C4-2B (cell line): ENCODE data around the gene SPATA16.

Source experiments
- CTCF ChIP-seq: fragments of 450-650 bp; conservative IDR thresholded peaks from 2 replicates; pipeline ENCODE4 v1.5.1; 2017; ENCODE audit warnings: mild to moderate bottlenecking
- ZFX ChIP-seq: fragments of 450-650 bp; IDR thresholded peaks from 2 replicates; pipeline ENCODE4 v1.6.1; 2017

- TF ChIP-seq CTCF (no peak), ZFX (no peak)
These were observed 132.1 kb downstream of the SPATA16 start for GRCh38 chr3:173008978-173009377.
